C1 segment of cervical spinal cord (tissue), 14 donors: Measurements from ENCODE around the gene ABCD4.
"Not testable (repeated sequence)": the region's sequence is repeated elsewhere in the genome, so short reads cannot be mapped to it uniquely, and the experiment has no call there.

Experiments used
- DNase-seq, 14 donors: peaks; one replicate each; lab custom pipeline; 2025; lab: John Stamatoyannopoulos, UW

The ABCD4 gene

GRCh38 chr14:74302634-74303569, at the start of gene ABCD4:
Gene ABCD4 (minus strand): TSS chr14:74302934. CDS start chr14:74302912, 22 bp downstream.
- peak; percentile 43 to 93 (median 88) for DNase-seq

GRCh38 chr14:74350928-74351323, 48.2 kb upstream of the ABCD4 start:
- no peak for DNase-seq

GRCh38 chr14:74350211-74350927, 47.6 kb upstream of the ABCD4 start:
- DNase-seq = no peak

- no peak for DNase-seq
Observed at GRCh38 chr14:74349757-74350156, 47.0 kb upstream of the ABCD4 start.

GRCh38 chr14:74348735-74349463, 46.2 kb upstream of the ABCD4 start:
- DNase-seq = no peak

GRCh38 chr14:74348241-74348734, 45.6 kb upstream of the ABCD4 start, which contains the start of gene VRTN:
Gene VRTN (plus strand): TSS chr14:74348471. CDS start chr14:74356784, 8,313 bp downstream.
- no peak for DNase-seq

GRCh38 chr14:74347795-74348100, 45.0 kb upstream of the ABCD4 start:
- no peak for DNase-seq

- no peak for DNase-seq
Observed at GRCh38 chr14:74347097-74347794, 44.5 kb upstream of the ABCD4 start.

- no peak for DNase-seq
Observed at GRCh38 chr14:74346341-74346740, 43.6 kb upstream of the ABCD4 start.

- no peak for DNase-seq
Observed at GRCh38 chr14:74333909-74334308, 31.2 kb upstream of the ABCD4 start.

- DNase-seq = not testable (repeated sequence)
Observed at GRCh38 chr14:74329950-74330552, 27.3 kb upstream of the ABCD4 start.

GRCh38 chr14:74326369-74327152, 23.8 kb upstream of the ABCD4 start:
- DNase-seq = no peak

GRCh38 chr14:74325446-74325845, 22.7 kb upstream of the ABCD4 start:
- no peak for DNase-seq

- DNase-seq = no peak
Observed at GRCh38 chr14:74324931-74325361, 22.2 kb upstream of the ABCD4 start.

GRCh38 chr14:74314576-74314975, 11.8 kb upstream of the ABCD4 start:
- no peak for DNase-seq

- no peak for DNase-seq
Observed at GRCh38 chr14:74313601-74314000, 10.9 kb upstream of the ABCD4 start.

- no peak for DNase-seq
Observed at GRCh38 chr14:74312161-74312560, 9.4 kb upstream of the ABCD4 start.

GRCh38 chr14:74309125-74310022, 6.6 kb upstream of the ABCD4 start:
- no peak for DNase-seq

GRCh38 chr14:74308695-74309094, 6.0 kb upstream of the ABCD4 start:
- DNase-seq = no peak
